GM23338 (cell line): ENCODE data around the gene CD163L1. TPM values are rescaled to one million over a fixed set of nuclear protein-coding genes. Genes with fewer than 3 reads are reported as not detected.
A peak's percentile ranks its signal among the peaks of the same experiment; 100 is the strongest.

Experiments used
- ATAC-seq: fragments of 200-7000 bp; cut with Tn5 transposase; 3 replicates; pipeline ENCODE4 v1.9.1; 2020
- DNase-seq: peaks from one replicate; pipeline ENCODE4 v3.0.0-alpha.2; 2015; ENCODE audit warnings: low spot score
- H2AFZ ChIP-seq: fragments of 200-600 bp; sonication (generic); 2 replicates; pipeline ENCODE4 v1.8.0; 2016; ENCODE audit warnings: antibody characterized with exemption, mild to moderate bottlenecking, moderate library complexity
- H3F3A ChIP-seq: fragments of 200-600 bp; sonication (generic); replicated peaks from 2 replicates; pipeline ENCODE4 v1.8.0; 2017; ENCODE audit warnings: antibody characterized with exemption, mixed run types, low read depth
- H3K27ac ChIP-seq: fragments of 200-600 bp; sonication (generic); 2 replicates; pipeline ENCODE4 v1.6.1; 2016; ENCODE audit warnings: low read depth
- H3K27me3 ChIP-seq: fragments of 200-600 bp; sonication (generic); 2 replicates; pipeline ENCODE4 v1.8.0; 2016; ENCODE audit warnings: mild to moderate bottlenecking, mixed run types, moderate library complexity; ENCODE audit not compliant: insufficient read depth
- H3K36me3 ChIP-seq: fragments of 200-600 bp; sonication (generic); 2 replicates; pipeline ENCODE4 v1.8.0; 2016; ENCODE audit warnings: mild to moderate bottlenecking; ENCODE audit not compliant: insufficient read depth
- H3K4me1 ChIP-seq: fragments of 200-600 bp; sonication (generic); 2 replicates; pipeline ENCODE4 v1.8.0; 2016; ENCODE audit warnings: mild to moderate bottlenecking, moderate library complexity; ENCODE audit not compliant: insufficient read depth
- H3K4me2 ChIP-seq: fragments of 200-600 bp; sonication (generic); 2 replicates; pipeline ENCODE4 v1.7.1; 2017; ENCODE audit warnings: mixed run types
- H3K4me3 ChIP-seq: fragments of 200-600 bp; sonication (generic); 2 replicates; pipeline ENCODE4 v1.6.1; 2016; ENCODE audit warnings: mixed run types
- H3K79me2 ChIP-seq: fragments of 200-600 bp; sonication (generic); replicated peaks from 2 replicates; pipeline ENCODE4 v1.8.0; 2017; ENCODE audit warnings: mild to moderate bottlenecking; ENCODE audit not compliant: insufficient read depth
- H3K9me2 ChIP-seq: fragments of 200-600 bp; sonication (generic); 2 replicates; pipeline ENCODE4 v1.8.0; 2017; ENCODE audit not compliant: insufficient read depth
- H4K20me1 ChIP-seq: fragments of 200-600 bp; sonication (generic); replicated peaks from 2 replicates; pipeline ENCODE4 v1.8.0; 2017; ENCODE audit warnings: mild to moderate bottlenecking; ENCODE audit not compliant: insufficient read depth
- H3K27ac Mint-ChIP-seq: 2 replicates; pipeline ENCODE4 v1.8.0; 2020; ENCODE audit warnings: inconsistent platforms, mild to moderate bottlenecking, moderate library complexity, mixed read lengths
- H3K27me3 Mint-ChIP-seq: 3 replicates; pipeline ENCODE4 v1.8.0; 2022; ENCODE audit warnings: low read depth, mild to moderate bottlenecking, moderate library complexity, mixed read lengths, inconsistent platforms; ENCODE audit not compliant: insufficient read depth, poor library complexity
- H3K36me3 Mint-ChIP-seq: 3 replicates; pipeline ENCODE4 v1.8.0; 2021; ENCODE audit warnings: low read depth, mild to moderate bottlenecking, inconsistent platforms, moderate library complexity, mixed read lengths
- H3K4me1 Mint-ChIP-seq: 3 replicates; pipeline ENCODE4 v1.8.0; 2020; ENCODE audit warnings: mild to moderate bottlenecking, inconsistent platforms, mixed read lengths
- H3K4me3 Mint-ChIP-seq: 3 replicates; pipeline ENCODE4 v1.8.0; 2021; ENCODE audit warnings: moderate library complexity, mild to moderate bottlenecking, inconsistent platforms, mixed read lengths
- H3K9me3 Mint-ChIP-seq: 3 replicates; pipeline ENCODE4 v1.8.0; 2020; ENCODE audit warnings: moderate library complexity, mild to moderate bottlenecking, inconsistent platforms, mixed read lengths
- EZH2 ChIP-seq: fragments of 200-600 bp; sonication (generic); IDR thresholded peaks from one replicate; pipeline ENCODE4 v1.8.0; 2017; ENCODE audit warnings: antibody characterized with exemption, mild to moderate bottlenecking, low read depth; ENCODE audit not compliant: unreplicated experiment
- EZH2phosphoT487 ChIP-seq: fragments of 200-600 bp; sonication (generic); IDR thresholded peaks from one replicate; pipeline ENCODE4 v1.8.1; 2018; ENCODE audit warnings: antibody characterized with exemption; ENCODE audit not compliant: unreplicated experiment
- JUNB ChIP-seq: IDR thresholded peaks from one replicate; pipeline ENCODE4 v1.6.1; 2016; ENCODE audit warnings: antibody characterized with exemption; ENCODE audit not compliant: unreplicated experiment
- NANOG ChIP-seq: IDR thresholded peaks from 2 replicates; pipeline ENCODE4 v1.6.1; 2016; ENCODE audit warnings: antibody characterized with exemption, borderline replicate concordance
- POLR2AphosphoS5 ChIP-seq: IDR thresholded peaks from 2 replicates; pipeline ENCODE4 v1.6.1; 2016; ENCODE audit warnings: antibody characterized with exemption, low read depth
- REST ChIP-seq: IDR thresholded peaks from one replicate; pipeline ENCODE4 v1.6.1; 2018; ENCODE audit warnings: antibody characterized with exemption; ENCODE audit not compliant: unreplicated experiment
- STAT1 ChIP-seq: IDR thresholded peaks from one replicate; pipeline ENCODE4 v1.6.1; 2016; ENCODE audit warnings: antibody characterized with exemption; ENCODE audit not compliant: unreplicated experiment
- ZNF331 ChIP-seq: fragments of 250-450 bp; sonication (Bioruptor Pico); IDR thresholded peaks from 2 replicates; pipeline ENCODE4 v1.5.0; 2020; ENCODE audit warnings: low read depth, mild to moderate bottlenecking, moderate library complexity
- polyA plus RNA-seq: library from polyadenylated mRNA; unstranded; fragments of >200 nt; fragmentation: Nextera tagmentation; extraction: Ambion mirVana; gene quantifications from 2 replicates; pipeline ENCODE4 v1.2.1, GENCODE V29; 2016
- total RNA-seq: library from RNA; depleted of rRNA; stranded (reverse); fragments of >200 nt; shearing (Covaris generic); gene quantifications from 2 replicates; pipeline ENCODE4 v1.2.3, GENCODE V29; 2014

The CD163L1 gene
- total and polyA plus RNA-seq, 2 experiments from 2014 or later, result 0.14 to 0.36 TPM

GRCh38 chr12:7433276-7433822 is 10.6 kb downstream of the CD163L1 start (continued):
- TF ChIP-seq STAT1 (no peak), JUNB (no peak), NANOG (no peak)

- Mint-ChIP-seq H3K4me1 (peaks cover 10% of the 10 kb centered on the region), H3K9me3 (no peaks in the 10 kb centered on the region), H3K36me3 (no peaks in the 10 kb centered on the region), H3K27me3 (no peaks in the 10 kb centered on the region), H3K4me3 (no peak overlapping the region), H3K27ac (no peak overlapping the region)
- Histone ChIP-seq H3K4me2 (no peak overlapping the region), H3K27me3 (no peaks in the 10 kb centered on the region), H3K9me2 (peaks cover 8% of the 10 kb centered on the region), H3K4me3 (no peak overlapping the region), H3K27ac (no peak overlapping the region), H4K20me1 (no peaks in the 10 kb centered on the region), H3K79me2 (no peaks in the 10 kb centered on the region), H3K4me1 (peaks cover 25% of the 10 kb centered on the region), H3F3A (no peaks in the 10 kb centered on the region), H3K36me3 (no peaks in the 10 kb centered on the region), H2AFZ (no peak overlapping the region)
- ATAC-seq (no peak), DNase-seq (no peak)
- TF ChIP-seq JUNB (no peak), ZNF331 (CRISPR knock-in tag) (no peak), POLR2AphosphoS5 (no peak), REST (no peak), EZH2 (no peak), EZH2phosphoT487 (no peak)
Measured at GRCh38 chr12:7431993-7432685, 11.8 kb downstream of the CD163L1 start.

GRCh38 chr12:7411343-7411742 is 32.6 kb downstream of the CD163L1 start:
- no peak overlapping the region for H3K4me3 Mint-ChIP-seq
- TF ChIP-seq NANOG (no peak), EZH2phosphoT487 (no peak), POLR2AphosphoS5 (no peak), REST (no peak), STAT1 (no peak)
- H3K27me3 Mint-ChIP-seq, result no peaks in the 10 kb centered on the region
- no peak overlapping the region for H3K27ac ChIP-seq
- 0 out of 2 replicates have a peak, but pooled peaks cover 6% of the 10 kb centered on the region for H3K4me1 ChIP-seq
- H3K9me3 Mint-ChIP-seq, result no peaks in the 10 kb centered on the region
- H3K9me2 ChIP-seq, result no peaks in the 10 kb centered on the region
- H3F3A ChIP-seq, result no peaks in the 10 kb centered on the region
- ATAC-seq (peak; percentile 80), DNase-seq (peak; percentile 19)
- H3K27me3 ChIP-seq, result no peaks in the 10 kb centered on the region
- H3K79me2 ChIP-seq, result no peaks in the 10 kb centered on the region
- H3K36me3 Mint-ChIP-seq, result no peaks in the 10 kb centered on the region
- H3K4me2 ChIP-seq, result peak overlapping the region; percentile 36; the same call in 1 of the 2 replicates
- peaks cover 15% of the 10 kb centered on the region for H3K4me1 Mint-ChIP-seq
- peak overlapping the region; percentile 35; the same call in 1 of the 2 replicates for H2AFZ ChIP-seq
- H4K20me1 ChIP-seq, result no peaks in the 10 kb centered on the region
- H3K27ac Mint-ChIP-seq, result peak overlapping the region; percentile 78; the same call in 1 of the 2 replicates
- H3K36me3 ChIP-seq, result no peaks in the 10 kb centered on the region
- no peak overlapping the region for H3K4me3 ChIP-seq
